H1 (cell line): ENCODE data around the gene PRR22. TPM values are rescaled to one million over a fixed set of nuclear protein-coding genes. Genes with fewer than 3 reads are reported as not detected.

Source experiments
- ASH2L ChIP-seq: fragments of 200-600, 300-600 bp; sonication (generic); IDR thresholded peaks from one replicate; pipeline ENCODE4 v1.7.1; 2017; ENCODE audit warnings: low read length
- ATF3 ChIP-seq: IDR thresholded peaks from 2 replicates; pipeline ENCODE4 v1.6.1; 2011; ENCODE audit warnings: low read depth, mild to moderate bottlenecking, low read length; ENCODE audit not compliant: insufficient read depth
- CEBPB ChIP-seq: IDR thresholded peaks from 2 replicates; pipeline ENCODE4 v1.6.1; 2012; ENCODE audit warnings: low read depth, low read length
- E2F6 ChIP-seq: IDR thresholded peaks from 2 replicates; pipeline ENCODE4 v1.6.1; 2012; ENCODE audit warnings: inconsistent platforms
- EP300 ChIP-seq, 2 experiments: IDR thresholded peaks; 1 replicate in 1 of 2; 2 replicates in 1 of 2; pipeline ENCODE4 v1.6.1; 2011 to 2012; ENCODE audit warnings: low read depth in 2 of 2, low read length in 2 of 2, mild to moderate bottlenecking in 2 of 2, borderline replicate concordance in 1 of 2, inconsistent platforms in 1 of 2, moderate library complexity in 1 of 2
- FOSL1 ChIP-seq: IDR thresholded peaks from 2 replicates; pipeline ENCODE4 v1.6.1; 2011; ENCODE audit warnings: mild to moderate bottlenecking, low read depth, low read length, moderate library complexity; ENCODE audit not compliant: insufficient read depth
- RXRA ChIP-seq: IDR thresholded peaks from 2 replicates; pipeline ENCODE4 v1.6.1; 2011; ENCODE audit warnings: low read depth, mild to moderate bottlenecking, low read length, moderate library complexity; ENCODE audit not compliant: insufficient read depth
- TBP ChIP-seq: IDR thresholded peaks from 2 replicates; pipeline ENCODE4 v1.6.1; 2011; ENCODE audit warnings: low read depth, low read length, improper control_type of control experiment
- ZNF274 ChIP-seq: IDR thresholded peaks from 2 replicates; pipeline ENCODE4 v1.7.0; 2012; ENCODE audit warnings: low read length, borderline replicate concordance; ENCODE audit errors: extremely low read depth
- polyA plus RNA-seq, 7 experiments: library from polyadenylated mRNA; depleted of rRNA in 3 of 7; stranded (reverse) in 5 of 7; unstranded in 2 of 7; fragments of >200 nt in 5 of 7; fragments of 200-250 nt in 2 of 7; gene quantifications; 1 replicate in 5 of 7; 2 replicates in 1 of 7; 4 replicates in 1 of 7; pipeline versions ENCODE4 v1.2.1 to v1.2.3, GENCODE V29; 2011 to 2013; ENCODE audit warnings: missing spikeins in 2 of 7, mixed read lengths in 2 of 7
- total RNA-seq: library from RNA; stranded (reverse); fragmentation: NEBNext Ultra II Directional; extraction: Animal tissue kit (Norgen Biotek cat#: 25700); gene quantifications from 2 replicates; pipeline ENCODE4 v1.2.1, GENCODE V29; 2021
- TF ChIP-seq, protein P1 (sequence below), 3 experiments: IDR thresholded peaks; 1 replicate in 2 of 3; 2 replicates in 1 of 3; pipeline versions ENCODE4 v1.5.1 to v1.6.1; 2011; ENCODE audit warnings: low read length in 3 of 3, mild to moderate bottlenecking in 3 of 3, inconsistent platforms in 2 of 3, low read depth in 1 of 3, moderate library complexity in 1 of 3; ENCODE audit not compliant: insufficient read depth in 1 of 3; ENCODE audit errors: control extremely low read depth in 1 of 3

PRR22 gene
- total and polyA plus RNA-seq, 2 of the 8 experiments (the other 6 are each of a cell fraction or from before 2014, with no cell fraction given) = 1.9 to 2.1 TPM

DNA sequence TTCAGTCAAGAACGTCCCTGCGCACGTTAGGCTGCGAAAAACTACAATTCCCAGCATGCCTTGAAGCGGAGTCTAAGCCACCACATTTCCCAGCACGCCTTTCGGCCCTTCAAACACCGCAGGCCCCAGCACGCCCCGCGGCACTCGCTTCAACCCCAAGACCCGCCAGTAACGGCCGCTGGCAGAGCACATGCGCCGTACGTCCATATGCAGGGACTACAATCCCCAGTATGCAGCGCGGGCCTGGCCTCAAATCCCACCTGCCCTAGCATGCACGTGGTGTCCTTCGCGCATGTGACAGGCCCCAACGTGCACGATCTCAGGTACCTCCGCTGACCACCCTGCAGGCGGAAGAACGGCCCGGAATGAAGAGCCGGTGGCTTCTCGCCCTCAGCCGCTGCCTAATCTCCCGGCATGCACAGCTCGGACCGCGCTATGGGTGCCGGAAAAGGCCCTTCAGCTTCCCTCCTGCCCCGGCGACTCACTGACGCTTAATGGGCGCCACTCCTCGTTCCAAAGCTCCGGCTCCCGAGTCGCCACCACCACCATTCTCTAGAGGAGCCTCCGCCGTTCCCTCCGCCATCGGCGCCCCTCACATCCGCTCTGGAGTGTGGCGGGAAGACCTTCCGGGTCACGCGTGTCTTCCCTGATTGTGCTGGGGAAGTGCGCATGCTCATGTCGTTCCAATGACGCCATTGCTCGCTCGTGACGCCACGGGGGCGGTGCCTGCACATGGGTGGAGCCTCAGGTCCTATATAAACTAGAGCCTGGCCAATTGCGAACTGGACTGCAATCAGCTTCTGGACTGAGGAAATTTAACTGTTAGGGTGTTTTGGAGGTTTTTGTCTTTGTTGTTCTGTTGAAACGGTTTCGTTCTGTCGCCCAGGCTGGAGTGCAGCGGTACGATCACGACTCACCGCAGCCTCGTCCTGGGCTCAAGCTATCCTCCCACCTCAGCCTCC, 6.3 kb upstream of the PRR22 start, which contains the start of gene DUS3L (continued):
- TF ChIP-seq CEBPB (no peak), FOSL1 (no peak), ATF3 (peak; percentile 89), ASH2L (peak; percentile 79), E2F6 (peak; percentile 86), EP300 (IDR thresholded peaks at IDR 0.05; ENCODE audit: borderline replicate concordance in 1 of 2, low read depth in 2 of 2, low read length in 2 of 2) (no peak), TBP (peak; percentile 82), RXRA (no peak), ZNF274 (no peak)
- TF ChIP-seq, protein P1, sequence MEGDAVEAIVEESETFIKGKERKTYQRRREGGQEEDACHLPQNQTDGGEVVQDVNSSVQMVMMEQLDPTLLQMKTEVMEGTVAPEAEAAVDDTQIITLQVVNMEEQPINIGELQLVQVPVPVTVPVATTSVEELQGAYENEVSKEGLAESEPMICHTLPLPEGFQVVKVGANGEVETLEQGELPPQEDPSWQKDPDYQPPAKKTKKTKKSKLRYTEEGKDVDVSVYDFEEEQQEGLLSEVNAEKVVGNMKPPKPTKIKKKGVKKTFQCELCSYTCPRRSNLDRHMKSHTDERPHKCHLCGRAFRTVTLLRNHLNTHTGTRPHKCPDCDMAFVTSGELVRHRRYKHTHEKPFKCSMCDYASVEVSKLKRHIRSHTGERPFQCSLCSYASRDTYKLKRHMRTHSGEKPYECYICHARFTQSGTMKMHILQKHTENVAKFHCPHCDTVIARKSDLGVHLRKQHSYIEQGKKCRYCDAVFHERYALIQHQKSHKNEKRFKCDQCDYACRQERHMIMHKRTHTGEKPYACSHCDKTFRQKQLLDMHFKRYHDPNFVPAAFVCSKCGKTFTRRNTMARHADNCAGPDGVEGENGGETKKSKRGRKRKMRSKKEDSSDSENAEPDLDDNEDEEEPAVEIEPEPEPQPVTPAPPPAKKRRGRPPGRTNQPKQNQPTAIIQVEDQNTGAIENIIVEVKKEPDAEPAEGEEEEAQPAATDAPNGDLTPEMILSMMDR (IDR thresholded peaks at IDR 0.05; ENCODE audit: control extremely low read depth in 1 of 3, insufficient read depth in 1 of 3, low read depth in 1 of 3, low read length in 3 of 3) = no peak
